IgD-negative memory B cell (primary cell): ENCODE data around the gene AMACR. TPM values are rescaled to one million over a fixed set of nuclear protein-coding genes. Genes with fewer than 3 reads are reported as not detected.
"Not testable (repeated sequence)": the region's sequence is repeated elsewhere in the genome, so short reads cannot be mapped to it uniquely, and the experiment has no call there.

Experiments used
- H3K27ac Mint-ChIP-seq, 3 donors: one replicate each; pipeline ENCODE4 v1.8.0; 2020 to 2022; ENCODE audit warnings: mild to moderate bottlenecking in 3 of 3, mixed read lengths in 3 of 3, moderate library complexity in 1 of 3
- H3K27me3 Mint-ChIP-seq: one replicate; pipeline ENCODE4 v1.8.0; 2021; ENCODE audit warnings: mixed read lengths
- H3K36me3 Mint-ChIP-seq: one replicate; pipeline ENCODE4 v1.8.0; 2020; ENCODE audit warnings: mild to moderate bottlenecking, mixed read lengths
- H3K4me1 Mint-ChIP-seq, 3 donors: one replicate each; pipeline ENCODE4 v1.8.0; 2020 to 2022; ENCODE audit warnings: mixed read lengths in 3 of 3, mild to moderate bottlenecking in 1 of 3
- H3K4me3 Mint-ChIP-seq, 4 donors: one replicate each; pipeline ENCODE4 v1.8.0; 2020 to 2022; ENCODE audit warnings: mild to moderate bottlenecking in 4 of 4, mixed read lengths in 4 of 4, moderate library complexity in 3 of 4
- H3K9me3 Mint-ChIP-seq, 3 donors: one replicate each; pipeline ENCODE4 v1.8.0; 2020 to 2021; ENCODE audit warnings: mixed read lengths in 3 of 3, mild to moderate bottlenecking in 1 of 3
- polyA plus RNA-seq: library from polyadenylated mRNA; unstranded; fragments of 300-500 nt; fragmentation: Illumina TruSeq; gene quantifications from one replicate; pipeline ENCODE4 v1.2.3, GENCODE V29; 2021

AMACR gene
- polyA plus RNA-seq, 1 donor from 2014 or later, result 6.9 TPM

DNA sequence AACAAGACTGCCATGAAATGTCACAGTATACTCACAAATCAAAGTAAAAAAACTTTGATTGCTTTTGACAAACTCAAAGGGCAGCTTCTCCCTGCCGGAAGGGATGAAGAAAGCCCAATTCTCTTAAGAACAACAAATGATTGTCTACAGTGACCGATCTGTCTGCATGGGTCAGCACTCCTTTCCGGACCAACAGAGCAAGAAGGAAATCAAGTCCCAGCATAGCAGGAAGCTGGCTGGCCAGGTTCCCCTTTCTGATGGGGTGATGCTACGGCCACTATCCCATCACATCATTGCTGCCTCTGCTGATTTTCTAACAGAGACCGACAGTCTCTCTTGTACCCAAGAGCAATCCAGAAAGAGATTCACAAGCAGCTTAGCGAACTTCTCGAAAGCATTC, 34.5 kb upstream of the AMACR start:
- no peaks in the 10 kb centered on the region for H3K27me3 Mint-ChIP-seq
- peaks cover 10% of the 10 kb centered on the region for H3K36me3 Mint-ChIP-seq
- H3K4me3 Mint-ChIP-seq, result peak overlapping the region in 2 of 4 donors; percentile 40 to 62
- H3K4me1 Mint-ChIP-seq, result peaks cover 7 to 9% (median 7%) of the 10 kb centered on the region in 3 donors
- H3K27ac Mint-ChIP-seq, result no peak overlapping the region
- no peaks in the 10 kb centered on the region for H3K9me3 Mint-ChIP-seq

GRCh38 chr5:34041247-34041972, 33.6 kb upstream of the AMACR start:
- Mint-ChIP-seq H3K4me1 (peaks cover 7 to 9% (median 7%) of the 10 kb centered on the region in 3 donors), H3K4me3 (no peak overlapping the region), H3K36me3 (peaks cover 13% of the 10 kb centered on the region), H3K27ac (no peak overlapping the region), H3K27me3 (no peaks in the 10 kb centered on the region), H3K9me3 (no peaks in the 10 kb centered on the region)

- H3K36me3 Mint-ChIP-seq, result peaks cover 11% of the 10 kb centered on the region
- peak overlapping the region in 1 of 3 donors; percentile 33 for H3K27ac Mint-ChIP-seq
- no peaks in the 10 kb centered on the region for H3K9me3 Mint-ChIP-seq
- peaks cover 7 to 9% (median 7%) of the 10 kb centered on the region in 3 donors for H3K4me1 Mint-ChIP-seq
- H3K27me3 Mint-ChIP-seq, result no peaks in the 10 kb centered on the region
- H3K4me3 Mint-ChIP-seq, result no peak overlapping the region
Observed at GRCh38 chr5:34040472-34040871, 32.6 kb upstream of the AMACR start.

GRCh38 chr5:34039398-34040157, 31.7 kb upstream of the AMACR start:
- no peaks in the 10 kb centered on the region for H3K27me3 Mint-ChIP-seq
- H3K4me3 Mint-ChIP-seq, result no peak overlapping the region
- H3K4me1 Mint-ChIP-seq, result peaks cover 7 to 9% (median 7%) of the 10 kb centered on the region in 3 donors
- H3K27ac Mint-ChIP-seq, result no peak overlapping the region
- H3K36me3 Mint-ChIP-seq, result peaks cover 15% of the 10 kb centered on the region
- H3K9me3 Mint-ChIP-seq, result no peaks in the 10 kb centered on the region

- peaks cover 15% of the 10 kb centered on the region for H3K36me3 Mint-ChIP-seq
- H3K4me3 Mint-ChIP-seq, result no peak overlapping the region
- H3K27ac Mint-ChIP-seq, result no peak overlapping the region
Observed at GRCh38 chr5:34038838-34039237, 31.0 kb upstream of the AMACR start.

GRCh38 chr5:34038390-34038789, 30.5 kb upstream of the AMACR start:
- H3K9me3 Mint-ChIP-seq, result no peaks in the 10 kb centered on the region
- peaks cover 15% of the 10 kb centered on the region for H3K36me3 Mint-ChIP-seq
- no peak overlapping the region for H3K4me3 Mint-ChIP-seq
- H3K4me1 Mint-ChIP-seq, result peaks cover 7 to 9% (median 7%) of the 10 kb centered on the region in 3 donors
- no peak overlapping the region for H3K27ac Mint-ChIP-seq
- H3K27me3 Mint-ChIP-seq, result no peaks in the 10 kb centered on the region

More at GRCh38 chr5:34038838-34039237, 31.0 kb upstream of the AMACR start:
- peaks cover 7 to 9% (median 7%) of the 10 kb centered on the region in 3 donors for H3K4me1 Mint-ChIP-seq
- no peaks in the 10 kb centered on the region for H3K9me3 Mint-ChIP-seq
- H3K27me3 Mint-ChIP-seq, result no peaks in the 10 kb centered on the region

- H3K36me3 Mint-ChIP-seq, result peaks cover 15% of the 10 kb centered on the region
- H3K9me3 Mint-ChIP-seq, result no peaks in the 10 kb centered on the region
- H3K27me3 Mint-ChIP-seq, result no peaks in the 10 kb centered on the region
- H3K4me1 Mint-ChIP-seq, result peaks cover 5 to 6% (median 5%) of the 10 kb centered on the region in 3 donors
- no peak overlapping the region for H3K4me3 Mint-ChIP-seq
- H3K27ac Mint-ChIP-seq, result no peak overlapping the region
Observed at GRCh38 chr5:34037726-34038125, 29.9 kb upstream of the AMACR start.

- no peak overlapping the region for H3K27ac Mint-ChIP-seq
- H3K9me3 Mint-ChIP-seq, result no peaks in the 10 kb centered on the region
- H3K36me3 Mint-ChIP-seq, result peaks cover 15% of the 10 kb centered on the region
- no peaks in the 10 kb centered on the region for H3K27me3 Mint-ChIP-seq
- H3K4me3 Mint-ChIP-seq, result no peak overlapping the region
- no peaks in the 10 kb centered on the region for H3K4me1 Mint-ChIP-seq
Observed at GRCh38 chr5:34035756-34036155, 27.9 kb upstream of the AMACR start.

GRCh38 chr5:34034534-34035327, 26.9 kb upstream of the AMACR start:
- Mint-ChIP-seq H3K9me3 (no peaks in the 10 kb centered on the region), H3K4me1 (no peaks in the 10 kb centered on the region), H3K36me3 (peaks cover 18% of the 10 kb centered on the region), H3K27ac (no peak overlapping the region), H3K27me3 (no peaks in the 10 kb centered on the region), H3K4me3 (no peak overlapping the region)

DNA sequence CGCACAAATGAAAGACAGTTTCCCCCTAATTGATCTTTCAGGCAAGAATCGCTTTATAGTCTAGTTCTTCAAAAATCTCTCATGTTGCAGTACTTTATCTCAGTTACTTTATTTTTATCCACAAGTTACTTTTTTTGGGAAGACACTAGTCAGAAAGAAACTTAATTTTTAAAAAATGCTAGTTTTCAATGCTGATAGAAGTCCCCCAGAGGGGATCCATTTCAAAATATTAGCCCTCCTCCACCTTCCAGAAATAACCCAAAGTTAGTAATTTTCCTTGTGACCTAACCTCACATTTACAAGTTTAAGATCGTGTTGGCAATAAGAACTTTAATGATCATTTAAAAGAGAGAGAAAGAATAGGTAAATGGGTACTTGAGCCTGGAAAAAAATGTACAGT, 24.1 kb upstream of the AMACR start:
- no peak overlapping the region for H3K27ac Mint-ChIP-seq
- no peak overlapping the region for H3K4me3 Mint-ChIP-seq
- H3K9me3 Mint-ChIP-seq, result no peaks in the 10 kb centered on the region
- H3K27me3 Mint-ChIP-seq, result no peaks in the 10 kb centered on the region
- H3K36me3 Mint-ChIP-seq, result peaks cover 15% of the 10 kb centered on the region
- no peaks in the 10 kb centered on the region for H3K4me1 Mint-ChIP-seq

DNA sequence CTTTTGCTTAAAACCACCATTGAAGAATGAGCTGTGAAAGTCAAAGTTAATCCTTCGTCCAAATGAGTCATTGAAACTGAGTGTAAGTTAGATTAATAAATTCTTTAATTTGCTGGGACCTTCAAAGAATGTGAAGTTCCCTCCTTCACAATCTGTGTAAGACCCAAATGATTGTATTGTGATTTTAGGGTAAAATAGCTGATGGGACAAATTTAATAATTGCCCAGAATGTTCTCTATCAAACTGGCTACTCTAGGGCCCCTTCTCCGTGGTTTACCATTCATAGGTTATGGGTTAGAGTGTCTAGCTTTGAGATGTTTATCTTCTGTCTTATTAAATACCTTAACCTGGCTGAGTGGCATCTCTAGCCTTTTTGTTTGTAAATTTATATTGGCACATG, 23.3 kb upstream of the AMACR start:
- H3K27ac Mint-ChIP-seq, result no peak overlapping the region

GRCh38 chr5:34030585-34030984, 22.7 kb upstream of the AMACR start:
- peaks cover 13% of the 10 kb centered on the region for H3K36me3 Mint-ChIP-seq
- H3K4me3 Mint-ChIP-seq, H3K9me3 Mint-ChIP-seq, H3K4me1 Mint-ChIP-seq, H3K27me3 Mint-ChIP-seq: not testable (repeated sequence)
- peak overlapping the region in 1 of 3 donors; percentile 20 for H3K27ac Mint-ChIP-seq

More for the DNA sequence above, 23.3 kb upstream of the AMACR start:
- peaks cover 15% of the 10 kb centered on the region for H3K36me3 Mint-ChIP-seq
- H3K9me3 Mint-ChIP-seq, result no peaks in the 10 kb centered on the region
- H3K4me3 Mint-ChIP-seq, result no peak overlapping the region
- H3K27me3 Mint-ChIP-seq, result no peaks in the 10 kb centered on the region
- H3K4me1 Mint-ChIP-seq, result no peaks in the 10 kb centered on the region

DNA sequence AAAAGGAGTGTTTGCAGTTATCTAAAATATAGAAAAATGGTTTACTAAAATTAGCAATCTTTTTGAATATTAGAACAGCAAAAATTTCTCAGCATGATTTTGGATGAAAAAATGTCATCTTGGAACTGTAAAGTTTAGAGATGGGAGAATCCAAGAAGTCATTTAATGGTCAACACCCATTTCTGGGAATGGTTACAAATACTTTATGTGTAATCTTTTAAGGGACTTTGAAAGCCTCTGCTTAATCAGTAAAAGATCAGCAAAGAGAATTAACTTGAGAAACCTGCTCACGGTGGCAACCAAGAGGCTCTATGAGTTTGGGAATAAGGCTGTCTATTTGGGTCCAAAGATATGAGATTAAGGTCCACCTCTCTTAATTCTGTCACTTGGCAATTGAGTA, 22.2 kb upstream of the AMACR start:
- Mint-ChIP-seq H3K4me3 (no peak overlapping the region), H3K9me3 (no peaks in the 10 kb centered on the region), H3K36me3 (peaks cover 10% of the 10 kb centered on the region), H3K4me1 (no peaks in the 10 kb centered on the region), H3K27me3 (no peaks in the 10 kb centered on the region), H3K27ac (peak overlapping the region in 1 of 3 donors; percentile 20)

GRCh38 chr5:34028349-34028748, 20.5 kb upstream of the AMACR start:
- Mint-ChIP-seq H3K27me3 (no peaks in the 10 kb centered on the region), H3K4me3 (no peak overlapping the region), H3K4me1 (no peaks in the 10 kb centered on the region), H3K9me3 (no peaks in the 10 kb centered on the region), H3K36me3 (peaks cover 11% of the 10 kb centered on the region), H3K27ac (no peak overlapping the region)
